Endometrium (tissue), 2 donors: ENCODE results near the gene ARHGEF2.
"Not testable (repeated sequence)": the region's sequence is repeated elsewhere in the genome, so short reads cannot be mapped to it uniquely, and the experiment has no call there.

Experiments used
- FAIRE-seq: peaks from 2 replicates; lab custom pipeline; 2012; peaks lifted over from hg19 to GRCh38; lab: Jason Lieb, UNC
- donor health status: control.
- donor health status: control.

ARHGEF2 gene

GRCh38 chr1:155990005-155990739 lies 11.8 kb upstream of the ARHGEF2 start:
- no peak for FAIRE-seq

GRCh38 chr1:155989242-155990004 lies 11.1 kb upstream of the ARHGEF2 start:
- no peak for FAIRE-seq

- not testable (repeated sequence) for FAIRE-seq
Measured at GRCh38 chr1:155984903-155985645, 6.7 kb upstream of the ARHGEF2 start.

GRCh38 chr1:155984341-155984740 lies 6.0 kb upstream of the ARHGEF2 start:
- no peak for FAIRE-seq

GRCh38 chr1:155983191-155984024 lies 5.1 kb upstream of the ARHGEF2 start:
- no peak for FAIRE-seq

- FAIRE-seq, result no peak
Measured at GRCh38 chr1:155982106-155982505, 3.8 kb upstream of the ARHGEF2 start.

- FAIRE-seq, result no peak
Measured at GRCh38 chr1:155981266-155982088, 3.1 kb upstream of the ARHGEF2 start.

GRCh38 chr1:155979597-155980343 lies 1.4 kb upstream of the ARHGEF2 start:
- no peak for FAIRE-seq

GRCh38 chr1:155978973-155979429 lies 654 bp upstream of the ARHGEF2 start:
- FAIRE-seq, result no peak

- no peak for FAIRE-seq
Measured at GRCh38 chr1:155977690-155978324, 540 bp downstream of the ARHGEF2 start.

GRCh38 chr1:155976913-155977689 lies 1.2 kb downstream of the ARHGEF2 start:
- FAIRE-seq, result no peak

GRCh38 chr1:155976062-155976912 lies 2.1 kb downstream of the ARHGEF2 start:
- FAIRE-seq, result no peak

GRCh38 chr1:155975375-155976061 lies 2.8 kb downstream of the ARHGEF2 start:
- no peak for FAIRE-seq

GRCh38 chr1:155974208-155975115 lies 3.9 kb downstream of the ARHGEF2 start:
- FAIRE-seq, result no peak

- no peak for FAIRE-seq
Measured at GRCh38 chr1:155973723-155974122, 4.6 kb downstream of the ARHGEF2 start.
